ENCODE data around the gene ZDHHC24.

ZDHHC24 gene

GRCh38 chr11:66473608-66474515 lies 72.0 kb downstream of the ZDHHC24 start:
- TF ChIP-seq POLR2A (IDR thresholded peaks at IDR 0.05; ENCODE audit: low read length) = no peak
- no peak for TF ChIP-seq GATA1 (IDR thresholded peaks at IDR 0.05; ENCODE audit: low read depth, low read length)
- DNase-seq = no peak

GRCh38 chr11:66473167-66473566 lies 72.7 kb downstream of the ZDHHC24 start:
- DNase-seq = no peak
- TF ChIP-seq GATA1 (IDR thresholded peaks at IDR 0.05; ENCODE audit: low read depth, low read length) = no peak
- no peak for TF ChIP-seq POLR2A (IDR thresholded peaks at IDR 0.05; ENCODE audit: low read length)

- TF ChIP-seq POLR2A (IDR thresholded peaks at IDR 0.05; ENCODE audit: low read length) = no peak
- TF ChIP-seq GATA1 (IDR thresholded peaks at IDR 0.05; ENCODE audit: low read depth, low read length) = no peak
Measured at GRCh38 chr11:66472054-66472453, 73.8 kb downstream of the ZDHHC24 start.

GRCh38 chr11:66471142-66471541 lies 74.7 kb downstream of the ZDHHC24 start:
- TF ChIP-seq GATA1 (IDR thresholded peaks at IDR 0.05; ENCODE audit: low read depth, low read length) (no peak), POLR2A (IDR thresholded peaks at IDR 0.05; ENCODE audit: low read length) (no peak)

More at GRCh38 chr11:66472054-66472453, 73.8 kb downstream of the ZDHHC24 start:
- no peak for DNase-seq

More at GRCh38 chr11:66471142-66471541, 74.7 kb downstream of the ZDHHC24 start:
- no peak for DNase-seq

Data from erythroblast (primary cell).